Testis (tissue), 3 donors: ENCODE results near the gene TNFAIP1. TPM values are rescaled to one million over a fixed set of nuclear protein-coding genes. Genes with fewer than 3 reads are reported as not detected.

Experiments
- DNase-seq: peaks from one replicate; pipeline ENCODE4 v3.0.0-alpha.2; 2019
- H3K27ac ChIP-seq, 2 donors: fragments of 200-600 bp; sonication (generic); one replicate each; pipeline ENCODE4 v1.5.1; 2019
- H3K27me3 ChIP-seq: fragments of 200-600 bp; sonication (generic); one replicate; pipeline ENCODE4 v1.5.1; 2019
- H3K36me3 ChIP-seq: fragments of 200-600 bp; sonication (generic); one replicate; pipeline ENCODE4 v1.5.1; 2017; ENCODE audit warnings: low read depth; ENCODE audit errors: missing control alignments
- H3K4me1 ChIP-seq: fragments of 200-600 bp; sonication (generic); one replicate; pipeline ENCODE4 v1.5.1; 2019
- H3K4me3 ChIP-seq, 2 donors: fragments of 200-600 bp; sonication (generic); one replicate each; pipeline ENCODE4 v1.5.1; 2017 to 2019
- H3K9me3 ChIP-seq: fragments of 200-600 bp; sonication (generic); one replicate; pipeline ENCODE4 v1.5.1; 2017
- POLR2A ChIP-seq: fragments of 450-650 bp; IDR thresholded peaks from one replicate; pipeline ENCODE4 v1.6.1; 2017; ENCODE audit warnings: antibody characterized with exemption, mild to moderate bottlenecking, moderate library complexity
- WGBS, 2 donors: methylation state at CpG; one replicate each; pipeline ENCODE4 v1.1.5; 2018; 5-methylcytosine and 5-hydroxymethylcytosine counted together
- intact Hi-C: fragments of 100-400 bp; cut with DNase I; formaldehyde crosslinking; loops from one replicate; pipeline ENCODE4 v1.15.1; 2023; ENCODE audit warnings: low total_unique reads
- polyA plus RNA-seq: library from polyadenylated mRNA; stranded (reverse); fragments of 350-450 nt; fragmentation: Illumina TruSeq; extraction: RNeasy Lipid Tissue Mini Kit (QIAGEN cat#74804); gene quantifications from one replicate; pipeline ENCODE4 v1.2.3, GENCODE V29; 2014; ENCODE audit warnings: low read depth, low replicate concordance; ENCODE audit not compliant: insufficient read depth
- total RNA-seq, 2 donors: library from RNA; depleted of rRNA; stranded (reverse); fragments of >200 nt; gene quantifications; one replicate each; pipeline ENCODE4 v1.2.3, GENCODE V29; 2016
- TF ChIP-seq, protein P1 (sequence below), 3 experiments: fragments of 450-650 bp in 2 of 3; fragments of 200-600 bp in 1 of 3; sonication (generic) in 1 of 3; IDR thresholded peaks; one replicate each; pipeline ENCODE4 v1.5.1; 2016 to 2019; ENCODE audit warnings: antibody characterized with exemption in 3 of 3, mild to moderate bottlenecking in 2 of 3, moderate library complexity in 1 of 3

Gene TNFAIP1
- total and polyA plus RNA-seq, 3 donors from 2014 or later = 41.8 to 65.7 (median 42.9) TPM

GRCh38 chr17:28357901-28358197 lies 22.3 kb downstream of the TNFAIP1 start:
- H3K4me3 ChIP-seq = peak overlapping the region; percentile 100
- 2 to 4% methylated on average over 4 of the region's 4 CpGs for WGBS, 2 donors
- H3K36me3 ChIP-seq = no peaks in the 10 kb centered on the region
- no peak for DNase-seq
- TF ChIP-seq, protein P1, sequence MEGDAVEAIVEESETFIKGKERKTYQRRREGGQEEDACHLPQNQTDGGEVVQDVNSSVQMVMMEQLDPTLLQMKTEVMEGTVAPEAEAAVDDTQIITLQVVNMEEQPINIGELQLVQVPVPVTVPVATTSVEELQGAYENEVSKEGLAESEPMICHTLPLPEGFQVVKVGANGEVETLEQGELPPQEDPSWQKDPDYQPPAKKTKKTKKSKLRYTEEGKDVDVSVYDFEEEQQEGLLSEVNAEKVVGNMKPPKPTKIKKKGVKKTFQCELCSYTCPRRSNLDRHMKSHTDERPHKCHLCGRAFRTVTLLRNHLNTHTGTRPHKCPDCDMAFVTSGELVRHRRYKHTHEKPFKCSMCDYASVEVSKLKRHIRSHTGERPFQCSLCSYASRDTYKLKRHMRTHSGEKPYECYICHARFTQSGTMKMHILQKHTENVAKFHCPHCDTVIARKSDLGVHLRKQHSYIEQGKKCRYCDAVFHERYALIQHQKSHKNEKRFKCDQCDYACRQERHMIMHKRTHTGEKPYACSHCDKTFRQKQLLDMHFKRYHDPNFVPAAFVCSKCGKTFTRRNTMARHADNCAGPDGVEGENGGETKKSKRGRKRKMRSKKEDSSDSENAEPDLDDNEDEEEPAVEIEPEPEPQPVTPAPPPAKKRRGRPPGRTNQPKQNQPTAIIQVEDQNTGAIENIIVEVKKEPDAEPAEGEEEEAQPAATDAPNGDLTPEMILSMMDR (IDR thresholded peaks at IDR 0.05) = no peak
- no peak for TF ChIP-seq POLR2A
- no peaks in the 10 kb centered on the region for H3K27me3 ChIP-seq
- intact Hi-C loops = no loop called here
- no peaks in the 10 kb centered on the region for H3K9me3 ChIP-seq
- H3K27ac ChIP-seq = peak overlapping the region; percentile 81 to 86
- H3K4me1 ChIP-seq = peaks cover 14% of the 10 kb centered on the region

GRCh38 chr17:28363186-28363585 lies 27.6 kb downstream of the TNFAIP1 start:
- Histone ChIP-seq H3K9me3 (no peaks in the 10 kb centered on the region), H3K4me3 (no peak overlapping the region), H3K27ac (no peak overlapping the region), H3K36me3 (no peaks in the 10 kb centered on the region), H3K4me1 (peaks cover 6% of the 10 kb centered on the region), H3K27me3 (no peaks in the 10 kb centered on the region)
- 73 to 87% methylated on average over 5 of the region's 5 CpGs for whole genome bisulfite sequencing, 2 donors
- TF ChIP-seq POLR2A = no peak
- TF ChIP-seq, protein P1 (IDR thresholded peaks at IDR 0.05) = no peak
- no peak for DNase-seq
- intact Hi-C loops = no loop called here

- no peak for DNase-seq
- H3K27me3 ChIP-seq = no peaks in the 10 kb centered on the region
- no peaks in the 10 kb centered on the region for H3K4me1 ChIP-seq
- intact Hi-C loops = no loop called here
- H3K36me3 ChIP-seq = no peaks in the 10 kb centered on the region
- no peaks in the 10 kb centered on the region for H3K9me3 ChIP-seq
- TF ChIP-seq POLR2A = no peak
- TF ChIP-seq, protein P1 (IDR thresholded peaks at IDR 0.05) = no peak
- H3K27ac ChIP-seq = no peak overlapping the region
- WGBS, 2 donors = 81 to 94% methylated on average over 7 to 8 of the region's 8 CpGs
- H3K4me3 ChIP-seq = no peak overlapping the region
Measured at GRCh38 chr17:28363776-28364650, 28.5 kb downstream of the TNFAIP1 start.

- intact Hi-C loops = no loop called here
- Histone ChIP-seq H3K36me3 (no peaks in the 10 kb centered on the region), H3K27ac (no peak within 1 kb of the TSS), H3K27me3 (no peaks in the 10 kb centered on the region), H3K4me1 (peaks cover under 1% of the 10 kb centered on the region), H3K4me3 (no peak within 1 kb of the TSS), H3K9me3 (no peaks in the 10 kb centered on the region)
- TF ChIP-seq, protein P1 (IDR thresholded peaks at IDR 0.05) = no peak
- no peak for TF ChIP-seq POLR2A
- no peak for DNase-seq
- 89 to 91% methylated on average over 6 to 13 of the region's 13 CpGs for WGBS, 2 donors
Measured at GRCh38 chr17:28364665-28365363, 29.3 kb downstream of the TNFAIP1 start, which contains the start of gene SEBOX. Gene SEBOX, minus strand, starts transcription at chr17:28365199. Its CDS starts 48 bp downstream, at chr17:28365151.
